SU-DHL-6 (cell line): ENCODE results near the gene PSPN.

ENCODE experiments used
- H2AFZ ChIP-seq: fragments of 200-600 bp; sonication (generic); 2 replicates; pipeline ENCODE4 v1.6.1; 2014; ENCODE audit warnings: low read depth, mild to moderate bottlenecking, moderate library complexity, mixed read lengths, antibody characterized with exemption, low read length; ENCODE audit not compliant: severe bottlenecking
- H3F3A ChIP-seq: fragments of 200-600 bp; shearing (Covaris generic); 2 replicates; pipeline ENCODE4 v1.6.0; 2016; ENCODE audit warnings: antibody characterized with exemption, mild to moderate bottlenecking; ENCODE audit not compliant: insufficient read depth
- H3K27ac ChIP-seq: fragments of 200-600 bp; sonication (generic); 2 replicates; pipeline ENCODE4 v1.5.1; 2016; ENCODE audit warnings: low read depth, mild to moderate bottlenecking, low read length, moderate library complexity, mixed read lengths
- H3K27me3 ChIP-seq: fragments of 200-600 bp; sonication (generic), shearing (Covaris generic); 2 replicates; pipeline ENCODE4 v1.6.0; 2014; ENCODE audit warnings: mild to moderate bottlenecking, low read length
- H3K36me3 ChIP-seq: fragments of 200-600 bp; sonication (generic); 2 replicates; pipeline ENCODE4 v1.6.1; 2014; ENCODE audit warnings: mild to moderate bottlenecking, low read length, mixed read lengths
- H3K4me2 ChIP-seq: fragments of 300-600, 200-600 bp; shearing (Covaris generic), sonication (generic); 2 replicates; pipeline ENCODE4 v1.6.0; 2014; ENCODE audit warnings: low read length, low read depth, mild to moderate bottlenecking; ENCODE audit not compliant: poor library complexity, severe bottlenecking
- H3K4me3 ChIP-seq: fragments of 200-600 bp; sonication (generic); 2 replicates; pipeline ENCODE4 v1.5.1; 2014; ENCODE audit warnings: antibody characterized with exemption, low read length, mild to moderate bottlenecking, mixed read lengths; ENCODE audit not compliant: insufficient read depth, poor library complexity, severe bottlenecking
- H3K79me2 ChIP-seq: fragments of 200-600 bp; sonication (generic); 2 replicates; pipeline ENCODE4 v1.6.1; 2014; ENCODE audit warnings: mild to moderate bottlenecking, low read length, moderate library complexity; ENCODE audit not compliant: insufficient read depth
- H3K9ac ChIP-seq: fragments of 200-600 bp; sonication (generic); 2 replicates; pipeline ENCODE4 v1.7.0; 2014; ENCODE audit warnings: mild to moderate bottlenecking, low read length
- H3K9me2 ChIP-seq: fragments of 200-600 bp; sonication (generic); replicated peaks from 2 replicates; pipeline ENCODE4 v1.6.1; 2014; ENCODE audit warnings: low read length; ENCODE audit not compliant: insufficient read depth
- H3K9me3 ChIP-seq: fragments of 200-600 bp; sonication (generic); 2 replicates; pipeline ENCODE4 v1.6.1; 2014; ENCODE audit warnings: low read length, mixed read lengths; ENCODE audit not compliant: insufficient read depth
- H4K20me1 ChIP-seq: fragments of 200-600 bp; sonication (generic); 2 replicates; pipeline ENCODE4 v1.6.1; 2014; ENCODE audit warnings: low read depth, mild to moderate bottlenecking, antibody characterized with exemption, low read length, moderate library complexity, mixed read lengths
- CTCF ChIP-seq: fragments of 200-600 bp; sonication (generic); IDR thresholded peaks from one replicate; pipeline ENCODE4 v1.5.1; 2017; ENCODE audit warnings: antibody characterized with exemption, mild to moderate bottlenecking, low read length, moderate library complexity; ENCODE audit not compliant: insufficient read depth, poor library complexity, severe bottlenecking
- EZH2phosphoT487 ChIP-seq: fragments of 200-600 bp; sonication (generic), shearing (Covaris generic); conservative IDR thresholded peaks from 2 replicates; pipeline ENCODE4 v1.6.1; 2018; ENCODE audit warnings: mild to moderate bottlenecking, antibody characterized with exemption, low read length, moderate library complexity, mixed read lengths

PSPN gene

GRCh38 chr19:6343462-6343861 lies 32.3 kb downstream of the PSPN start:
- Histone ChIP-seq H3K9me2 (no peaks in the 10 kb centered on the region), H3K4me3 (no peak overlapping the region), H3K36me3 (no peaks in the 10 kb centered on the region), H3K9ac (no peak overlapping the region), H3K9me3 (no peaks in the 10 kb centered on the region), H4K20me1 (no peaks in the 10 kb centered on the region), H3F3A (no peaks in the 10 kb centered on the region), H3K27me3 (no peaks in the 10 kb centered on the region), H3K27ac (no peak overlapping the region), H3K79me2 (no peaks in the 10 kb centered on the region), H2AFZ (peak overlapping the region; percentile 3), H3K4me2 (no peak overlapping the region)
- TF ChIP-seq CTCF (no peak), EZH2phosphoT487 (no peak)

GRCh38 chr19:6340493-6341201 lies 35.1 kb downstream of the PSPN start:
- Histone ChIP-seq H3F3A (no peaks in the 10 kb centered on the region), H3K27me3 (no peaks in the 10 kb centered on the region), H3K9ac (no peak overlapping the region), H3K4me2 (no peak overlapping the region), H3K4me3 (no peak overlapping the region), H2AFZ (no peak overlapping the region), H3K9me2 (no peaks in the 10 kb centered on the region), H3K27ac (no peak overlapping the region), H3K79me2 (no peaks in the 10 kb centered on the region), H4K20me1 (no peaks in the 10 kb centered on the region), H3K9me3 (no peaks in the 10 kb centered on the region), H3K36me3 (no peaks in the 10 kb centered on the region)
- TF ChIP-seq CTCF (no peak), EZH2phosphoT487 (no peak)

GRCh38 chr19:6334490-6335285 lies 41.0 kb downstream of the PSPN start:
- no peak for TF ChIP-seq EZH2phosphoT487
- no peak for TF ChIP-seq CTCF
- H2AFZ ChIP-seq, result no peak overlapping the region
- no peaks in the 10 kb centered on the region for H4K20me1 ChIP-seq
- H3K27ac ChIP-seq, result no peak overlapping the region
- H3K9ac ChIP-seq, result no peak overlapping the region
- H3F3A ChIP-seq, result no peaks in the 10 kb centered on the region
- H3K4me3 ChIP-seq, result no peak overlapping the region
- H3K9me3 ChIP-seq, result no peaks in the 10 kb centered on the region
- H3K27me3 ChIP-seq, result no peaks in the 10 kb centered on the region
- no peak overlapping the region for H3K4me2 ChIP-seq
- H3K36me3 ChIP-seq, result no peaks in the 10 kb centered on the region
- no peaks in the 10 kb centered on the region for H3K9me2 ChIP-seq
- no peaks in the 10 kb centered on the region for H3K79me2 ChIP-seq
